ENCODE data around the gene IP6K2.
A peak's percentile ranks its signal among the peaks of the same experiment; 100 is the strongest.

DNA sequence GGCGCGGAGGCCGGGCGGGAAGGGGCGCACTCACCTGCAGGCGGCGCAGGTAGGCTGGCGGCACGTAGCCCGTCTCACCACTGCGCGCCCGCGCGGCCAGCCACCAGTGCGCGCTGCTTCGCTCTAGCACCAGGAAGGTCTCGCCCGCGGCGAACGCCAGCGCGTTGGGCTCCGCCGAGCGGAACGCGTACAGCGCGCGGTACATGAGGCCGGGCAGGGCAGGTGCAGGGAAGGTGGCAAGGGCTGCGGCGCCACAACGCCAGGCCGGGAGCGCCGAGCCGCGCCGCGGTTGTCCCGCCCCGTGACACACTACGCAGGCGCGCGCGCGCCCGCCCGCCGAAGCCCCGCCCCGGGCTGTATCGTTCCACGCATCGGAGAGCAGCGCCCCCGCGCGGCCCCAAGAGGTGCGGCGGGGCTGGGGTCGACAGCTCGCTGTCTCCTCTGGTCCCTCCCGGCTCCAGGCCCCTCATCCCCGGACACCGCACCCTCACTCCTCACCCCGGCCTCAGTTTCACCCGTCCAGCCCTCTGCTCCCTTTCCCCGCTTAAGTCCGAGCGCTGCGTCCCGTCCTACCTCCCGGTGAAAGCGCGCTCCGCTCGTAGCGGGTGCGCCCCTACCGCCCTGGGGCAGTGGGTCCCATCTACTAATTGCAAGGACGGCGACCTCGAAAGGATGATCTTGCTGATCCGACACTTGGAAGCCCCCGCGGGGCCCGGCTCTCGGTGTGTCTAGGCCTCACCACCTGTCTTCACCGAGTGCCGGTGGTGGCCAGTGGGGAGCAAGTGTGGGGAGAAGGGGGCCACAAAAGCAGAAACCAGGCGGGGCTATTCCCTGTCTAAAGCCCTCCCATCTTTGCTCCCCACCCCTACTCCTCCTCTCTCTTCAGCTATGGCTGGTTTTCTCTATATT lies 31.2 kb downstream of the IP6K2 start, which contains the start of gene NCKIPSD:
- TF ChIP-seq, protein P1, sequence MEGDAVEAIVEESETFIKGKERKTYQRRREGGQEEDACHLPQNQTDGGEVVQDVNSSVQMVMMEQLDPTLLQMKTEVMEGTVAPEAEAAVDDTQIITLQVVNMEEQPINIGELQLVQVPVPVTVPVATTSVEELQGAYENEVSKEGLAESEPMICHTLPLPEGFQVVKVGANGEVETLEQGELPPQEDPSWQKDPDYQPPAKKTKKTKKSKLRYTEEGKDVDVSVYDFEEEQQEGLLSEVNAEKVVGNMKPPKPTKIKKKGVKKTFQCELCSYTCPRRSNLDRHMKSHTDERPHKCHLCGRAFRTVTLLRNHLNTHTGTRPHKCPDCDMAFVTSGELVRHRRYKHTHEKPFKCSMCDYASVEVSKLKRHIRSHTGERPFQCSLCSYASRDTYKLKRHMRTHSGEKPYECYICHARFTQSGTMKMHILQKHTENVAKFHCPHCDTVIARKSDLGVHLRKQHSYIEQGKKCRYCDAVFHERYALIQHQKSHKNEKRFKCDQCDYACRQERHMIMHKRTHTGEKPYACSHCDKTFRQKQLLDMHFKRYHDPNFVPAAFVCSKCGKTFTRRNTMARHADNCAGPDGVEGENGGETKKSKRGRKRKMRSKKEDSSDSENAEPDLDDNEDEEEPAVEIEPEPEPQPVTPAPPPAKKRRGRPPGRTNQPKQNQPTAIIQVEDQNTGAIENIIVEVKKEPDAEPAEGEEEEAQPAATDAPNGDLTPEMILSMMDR (IDR thresholded peaks at IDR 0.05; ENCODE audit: control extremely low read depth in 1 of 3, insufficient read depth in 1 of 3, low read depth in 1 of 3, low read length in 3 of 3): peak in 2 of 3 experiments; percentile 77 to 90; a peak in 3 of 4 replicates
- TF ChIP-seq EZH2 (IDR thresholded peaks at IDR 0.05; ENCODE audit: low read depth, low read length, severe bottlenecking) (no peak), EP300 (IDR thresholded peaks at IDR 0.05; ENCODE audit: borderline replicate concordance in 1 of 2, low read depth in 2 of 2, low read length in 2 of 2) (no peak), RAD21 (IDR thresholded peaks at IDR 0.05 in 1 of 2, conservative IDR thresholded peaks at IDR 0.05 in 1 of 2; ENCODE audit: low read depth in 2 of 2, low read length in 2 of 2) (peak; percentile 49 to 62), CEBPB (IDR thresholded peaks at IDR 0.05; ENCODE audit: low read depth, low read length) (no peak), RFX5 (IDR thresholded peaks at IDR 0.05; ENCODE audit: borderline replicate concordance, low read depth, low read length) (no peak), FOSL1 (IDR thresholded peaks at IDR 0.05; ENCODE audit: insufficient read depth, low read depth, low read length) (no peak), GABPA (IDR thresholded peaks at IDR 0.05; ENCODE audit: borderline replicate concordance, insufficient read depth, low read length) (no peak), SRF (IDR thresholded peaks at IDR 0.05; ENCODE audit: low read depth, low read length) (0 out of 2 replicates have a peak, but pooled peaks have one; percentile 37), POLR2AphosphoS5 (IDR thresholded peaks at IDR 0.05; ENCODE audit: low read depth, low read length) (peak; percentile 84), POLR2A (IDR thresholded peaks at IDR 0.05; ENCODE audit: control extremely low read depth in 1 of 2, low read depth in 2 of 2, low read length in 2 of 2) (peak in 1 of 2 experiments; percentile 86; a peak in 2 of 3 replicates)
